Fibroblast of lung (primary cell): ENCODE data around the gene MYL10. TPM values are rescaled to one million over a fixed set of nuclear protein-coding genes. Genes with fewer than 3 reads are reported as not detected.

ENCODE experiments used
- DNase-seq, 2 donors: peaks; one replicate each; pipeline versions ENCODE4 v3.0.0 to v3.0.0-alpha.2; 2010; ENCODE audit warnings: low read depth in 2 of 2
- H2AFZ ChIP-seq: 2 replicates; pipeline ENCODE4 v1.5.1; 2012; ENCODE audit warnings: low read length, control low read depth, inconsistent platforms
- H3K27ac ChIP-seq: 2 replicates; pipeline ENCODE4 v1.5.1; 2011; ENCODE audit warnings: low read length, control low read depth; ENCODE audit not compliant: insufficient read depth
- H3K27me3 ChIP-seq: 2 replicates; pipeline ENCODE4 v1.5.1; 2011; ENCODE audit warnings: mild to moderate bottlenecking, low read length; ENCODE audit not compliant: control insufficient read depth, insufficient read depth
- H3K36me3 ChIP-seq: 2 replicates; pipeline ENCODE4 v1.5.1; 2011; ENCODE audit warnings: low read length; ENCODE audit not compliant: control insufficient read depth, insufficient read depth
- H3K4me1 ChIP-seq: 2 replicates; pipeline ENCODE4 v1.5.1; 2011; ENCODE audit warnings: low read length; ENCODE audit not compliant: control insufficient read depth, insufficient read depth; ENCODE audit errors: extremely low read depth
- H3K4me2 ChIP-seq: 2 replicates; pipeline ENCODE4 v1.5.1; 2011; ENCODE audit warnings: low read length, control low read depth; ENCODE audit not compliant: insufficient read depth; ENCODE audit errors: extremely low read depth
- H3K4me3 ChIP-seq, 4 experiments: fragments of 200-600 bp in 1 of 4; sonication (generic) in 1 of 4; replicated peaks in 1 of 4; 2 replicates each; pipeline ENCODE4 v1.5.1; 2011 to 2016; ENCODE audit warnings: low read length in 4 of 4, low read depth in 3 of 4, mild to moderate bottlenecking in 3 of 4, control low read depth in 2 of 4, inconsistent platforms in 1 of 4, mixed read lengths in 1 of 4; ENCODE audit not compliant: insufficient read depth in 1 of 4; ENCODE audit errors: control extremely low read depth in 1 of 4
- H3K79me2 ChIP-seq: 2 replicates; pipeline ENCODE4 v1.5.1; 2012; ENCODE audit warnings: mild to moderate bottlenecking, low read length, inconsistent platforms; ENCODE audit not compliant: control insufficient read depth, insufficient read depth
- H3K9ac ChIP-seq: 2 replicates; pipeline ENCODE4 v1.5.1; 2011; ENCODE audit warnings: mild to moderate bottlenecking, low read length, control low read depth; ENCODE audit not compliant: insufficient read depth
- H3K9me3 ChIP-seq: 2 replicates; pipeline ENCODE4 v1.5.1; 2012; ENCODE audit warnings: low read depth, low read length; ENCODE audit not compliant: control insufficient read depth, insufficient read depth
- H4K20me1 ChIP-seq: 2 replicates; pipeline ENCODE4 v1.5.1; 2011; ENCODE audit warnings: low read length; ENCODE audit not compliant: control insufficient read depth, insufficient read depth; ENCODE audit errors: extremely low read depth
- CTCF ChIP-seq, 2 donors: IDR thresholded peaks in 1 of 2; conservative IDR thresholded peaks in 1 of 2; 1 replicate in 1 of 2; 2 replicates in 1 of 2; pipeline ENCODE4 v1.5.1; 2011 to 2012; ENCODE audit warnings: low read length in 2 of 2, control low read depth in 1 of 2, inconsistent platforms in 1 of 2, low read depth in 1 of 2, mild to moderate bottlenecking in 1 of 2
- EZH2 ChIP-seq: IDR thresholded peaks from 2 replicates; pipeline ENCODE4 v1.5.1; 2012; ENCODE audit warnings: low read length, control low read depth, mild to moderate bottlenecking; ENCODE audit errors: missing control alignments
- polyA plus RNA-seq, 2 donors: library from polyadenylated mRNA; depleted of rRNA in 1 of 2; stranded (reverse) in 1 of 2; unstranded in 1 of 2; fragments of >200 nt; gene quantifications; 2 replicates each; pipeline ENCODE4 v1.2.1, GENCODE V29; 2011 to 2012; ENCODE audit warnings: missing spikeins in 1 of 2
- total RNA-seq: library from RNA; depleted of rRNA; stranded (reverse); fragments of >200 nt; gene quantifications from 2 replicates; pipeline ENCODE4 v1.2.1, GENCODE V29; 2014

The MYL10 gene
- total and polyA plus RNA-seq, 2 donors (not counting 1 experiment from before 2014, with no cell fraction given), result not detected

GRCh38 chr7:101590663-101591435, 38.2 kb downstream of the MYL10 start:
- Histone ChIP-seq H2AFZ (no peak overlapping the region), H3K27ac (no peak overlapping the region), H4K20me1 (no peaks in the 10 kb centered on the region), H3K79me2 (no peaks in the 10 kb centered on the region), H3K27me3 (peaks cover 3% of the 10 kb centered on the region), H3K4me3 (no peak overlapping the region), H3K4me1 (no peaks in the 10 kb centered on the region), H3K9ac (no peak overlapping the region), H3K36me3 (no peaks in the 10 kb centered on the region), H3K4me2 (no peak overlapping the region), H3K9me3 (no peaks in the 10 kb centered on the region)
- TF ChIP-seq CTCF (conservative IDR thresholded peaks at IDR 0.05 in 1 of 2, IDR thresholded peaks at IDR 0.05 in 1 of 2; ENCODE audit: low read depth in 1 of 2, low read length in 2 of 2) (no peak), EZH2 (no peak)
- no peak for DNase-seq

GRCh38 chr7:101589976-101590662, 39.0 kb downstream of the MYL10 start:
- Histone ChIP-seq H3K27me3 (peaks cover 3% of the 10 kb centered on the region), H3K79me2 (no peaks in the 10 kb centered on the region), H3K4me2 (no peak overlapping the region), H3K4me1 (no peaks in the 10 kb centered on the region), H3K36me3 (no peaks in the 10 kb centered on the region), H3K9me3 (no peaks in the 10 kb centered on the region), H3K27ac (no peak overlapping the region), H2AFZ (no peak overlapping the region), H3K9ac (no peak overlapping the region), H3K4me3 (no peak overlapping the region), H4K20me1 (no peaks in the 10 kb centered on the region)
- DNase-seq, result no peak
- TF ChIP-seq CTCF (conservative IDR thresholded peaks at IDR 0.05 in 1 of 2, IDR thresholded peaks at IDR 0.05 in 1 of 2; ENCODE audit: low read depth in 1 of 2, low read length in 2 of 2) (no peak), EZH2 (no peak)

GRCh38 chr7:101589052-101589451, 40.0 kb downstream of the MYL10 start:
- Histone ChIP-seq H3K9ac (no peak overlapping the region), H3K27ac (no peak overlapping the region), H3K79me2 (no peaks in the 10 kb centered on the region), H3K4me3 (no peak overlapping the region), H3K36me3 (no peaks in the 10 kb centered on the region), H3K4me2 (no peak overlapping the region), H4K20me1 (no peaks in the 10 kb centered on the region), H3K4me1 (no peaks in the 10 kb centered on the region), H3K27me3 (peaks cover 3% of the 10 kb centered on the region), H2AFZ (no peak overlapping the region), H3K9me3 (no peaks in the 10 kb centered on the region)
- DNase-seq, result no peak
- TF ChIP-seq CTCF (conservative IDR thresholded peaks at IDR 0.05 in 1 of 2, IDR thresholded peaks at IDR 0.05 in 1 of 2; ENCODE audit: low read depth in 1 of 2, low read length in 2 of 2) (no peak), EZH2 (no peak)
